ENCODE measurements around the gene LMF1. TPM values are rescaled to one million over a fixed set of nuclear protein-coding genes. Genes with fewer than 3 reads are reported as not detected.
"Not testable (repeated sequence)": the region's sequence is repeated elsewhere in the genome, so short reads cannot be mapped to it uniquely, and the experiment has no call there.

The LMF1 gene
- total RNA-seq, 2 experiments from 2014 or later, result 11.4 to 29.6 TPM

DNA sequence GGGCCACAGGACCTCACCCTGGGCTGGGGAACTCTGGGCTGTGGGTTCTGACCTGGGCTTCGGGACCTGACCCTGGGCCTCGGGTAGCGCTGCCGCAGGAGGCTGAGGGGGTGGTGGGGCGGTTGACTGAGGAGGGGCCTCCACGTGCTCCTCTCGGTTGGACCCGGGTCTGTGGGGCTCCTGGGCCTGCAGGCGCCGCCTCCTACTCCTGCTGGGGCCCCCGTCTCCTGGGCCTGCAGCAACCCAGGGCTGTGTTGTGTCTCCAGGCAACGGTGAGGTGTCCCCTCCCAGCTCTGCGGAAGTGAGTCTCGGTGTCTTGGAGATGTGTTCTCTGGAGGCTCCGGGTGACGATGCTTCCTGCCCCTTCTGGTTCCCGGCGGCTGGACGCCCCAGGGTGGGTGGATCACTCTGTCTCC, 128.7 kb downstream of the LMF1 start:
- CTCF ChIA-PET, result no interaction called here
- no peak for ATAC-seq
- no peaks in the 10 kb centered on the region for H3K27me3 Mint-ChIP-seq
- DNase-seq, result no peak
- H3K36me3 Mint-ChIP-seq, result no peaks in the 10 kb centered on the region
- H3K4me3 Mint-ChIP-seq, result no peak overlapping the region
- H3K4me1 Mint-ChIP-seq, result no peaks in the 10 kb centered on the region
- peaks cover 2% of the 10 kb centered on the region for H3K9me3 Mint-ChIP-seq (ENCODE audit: low read depth)
- no peak overlapping the region for H3K27ac Mint-ChIP-seq

DNA sequence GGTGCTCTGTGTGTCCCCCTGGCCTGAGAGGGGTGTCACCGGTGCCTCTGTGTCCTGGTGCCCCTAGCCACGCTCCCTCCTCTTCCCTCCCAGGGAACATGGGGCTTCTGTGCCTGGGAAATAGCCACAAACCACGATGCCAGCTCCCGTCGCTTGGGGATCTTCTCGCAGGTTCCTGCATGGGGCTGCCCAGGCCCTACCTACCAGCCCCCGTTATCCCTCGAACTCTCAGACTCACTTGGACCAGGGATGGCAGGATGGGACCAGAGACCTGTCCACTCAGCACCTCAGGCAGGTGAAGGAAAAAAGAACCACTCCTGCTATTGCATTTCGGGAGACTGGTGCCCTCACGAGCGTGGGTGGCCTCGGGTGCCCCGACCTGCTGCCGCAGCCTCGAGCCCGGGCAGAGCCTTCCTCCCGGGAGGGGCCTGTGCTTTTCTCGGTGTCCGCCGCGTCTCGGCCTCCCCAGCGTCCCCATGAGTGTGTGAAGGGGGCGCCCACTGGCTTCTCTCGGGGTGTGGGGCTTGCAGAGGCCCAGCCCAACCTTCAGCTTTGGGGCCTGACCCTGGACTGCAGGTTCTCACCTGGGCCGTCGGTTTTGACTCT, 129.2 kb downstream of the LMF1 start:
- Mint-ChIP-seq H3K27me3 (no peaks in the 10 kb centered on the region), H3K9me3 (ENCODE audit: low read depth) (peaks cover 2% of the 10 kb centered on the region), H3K27ac (no peak overlapping the region), H3K36me3 (no peaks in the 10 kb centered on the region), H3K4me1 (no peaks in the 10 kb centered on the region), H3K4me3 (no peak overlapping the region)
- ATAC-seq (no peak), DNase-seq (no peak)
- CTCF ChIA-PET, result no interaction called here

DNA sequence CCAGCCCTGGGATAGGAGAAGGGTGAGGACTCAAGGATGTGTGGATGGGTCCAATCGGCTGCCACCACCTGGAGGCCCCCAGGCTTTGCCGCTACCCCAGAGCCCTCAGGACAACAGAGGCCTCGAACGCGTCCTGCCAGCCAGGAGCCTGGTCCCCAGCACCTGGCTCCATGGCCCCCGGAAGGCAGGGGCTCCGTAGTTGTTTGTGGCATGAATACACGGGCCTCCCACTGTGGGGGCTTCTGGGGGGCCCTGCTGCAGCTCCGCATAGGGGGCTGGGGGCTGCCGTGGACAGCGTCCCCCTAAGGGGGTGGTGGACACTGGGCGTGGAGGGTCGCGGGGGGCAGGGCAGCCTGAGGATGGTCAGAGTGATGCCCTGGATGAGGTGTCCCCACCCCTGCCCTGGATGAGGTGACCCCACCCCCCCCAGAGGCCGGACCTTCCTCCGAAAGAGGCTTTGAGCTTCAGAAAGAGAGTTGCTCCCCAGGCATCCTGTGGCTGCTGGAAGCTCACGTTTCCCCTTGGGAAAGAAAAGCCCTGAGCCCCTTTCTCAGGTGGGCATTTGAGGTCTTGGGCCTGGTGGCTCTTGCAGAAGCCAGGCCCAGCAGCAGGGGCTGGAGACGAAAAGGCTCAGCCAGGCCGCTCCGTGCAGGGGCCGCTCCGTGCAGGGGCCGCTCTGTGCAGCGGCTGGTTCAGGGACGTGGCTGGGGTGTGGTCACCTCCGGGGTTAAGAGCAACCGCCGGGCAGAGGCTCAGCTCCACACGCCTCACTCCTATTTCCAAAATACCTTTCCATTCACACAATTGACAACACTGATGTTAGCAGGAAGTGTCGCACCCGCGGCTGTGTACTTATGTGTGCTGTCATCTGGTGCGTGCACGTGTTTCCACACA, 130.0 kb downstream of the LMF1 start:
- DNase-seq (no peak), ATAC-seq (no peak)
- H3K27me3 Mint-ChIP-seq, result no peaks in the 10 kb centered on the region
- no peak overlapping the region for H3K27ac Mint-ChIP-seq
- H3K36me3 Mint-ChIP-seq, result peaks cover 1% of the 10 kb centered on the region
- H3K9me3 Mint-ChIP-seq (ENCODE audit: low read depth), result peaks cover 3% of the 10 kb centered on the region
- H3K4me3 Mint-ChIP-seq, result no peak overlapping the region
- CTCF ChIA-PET, result no interaction called here
- no peaks in the 10 kb centered on the region for H3K4me1 Mint-ChIP-seq

GRCh38 chr16:839643-840408, 131.0 kb downstream of the LMF1 start:
- H3K27me3 Mint-ChIP-seq, result no peaks in the 10 kb centered on the region
- H3K36me3 Mint-ChIP-seq, result peaks cover 1% of the 10 kb centered on the region
- H3K27ac Mint-ChIP-seq, result no peak overlapping the region
- no peak overlapping the region for H3K4me3 Mint-ChIP-seq
- H3K9me3 Mint-ChIP-seq (ENCODE audit: low read depth), result peaks cover 3% of the 10 kb centered on the region
- H3K4me1 Mint-ChIP-seq, result no peaks in the 10 kb centered on the region
- DNase-seq, result no peak
- no peak for ATAC-seq
- CTCF ChIA-PET, result no interaction called here

- H3K9me3 Mint-ChIP-seq (ENCODE audit: low read depth), result peaks cover 3% of the 10 kb centered on the region
- no peaks in the 10 kb centered on the region for H3K27me3 Mint-ChIP-seq
- CTCF ChIA-PET, result no interaction called here
- H3K4me3 Mint-ChIP-seq, result no peak overlapping the region
- peaks cover 1% of the 10 kb centered on the region for H3K36me3 Mint-ChIP-seq
- no peaks in the 10 kb centered on the region for H3K4me1 Mint-ChIP-seq
- DNase-seq (no peak), ATAC-seq (no peak)
- no peak overlapping the region for H3K27ac Mint-ChIP-seq
Observed at GRCh38 chr16:838741-839140, 132.0 kb downstream of the LMF1 start.

- H3K4me1 Mint-ChIP-seq; CTCF ChIA-PET; H3K36me3 Mint-ChIP-seq; H3K9me3 Mint-ChIP-seq (ENCODE audit: low read depth); H3K27me3 Mint-ChIP-seq; ATAC-seq; DNase-seq; H3K4me3 Mint-ChIP-seq; H3K27ac Mint-ChIP-seq: not testable (repeated sequence)
Observed at GRCh38 chr16:836822-837221, 134.0 kb downstream of the LMF1 start.

- CTCF ChIA-PET, result no interaction called here
- no peak for ATAC-seq
Observed at GRCh38 chr16:836221-836620, 134.6 kb downstream of the LMF1 start.

GRCh38 chr16:835373-835772, 135.4 kb downstream of the LMF1 start:
- CTCF ChIA-PET, result no interaction called here
- no peak overlapping the region for H3K4me3 Mint-ChIP-seq
- no peak for ATAC-seq
- H3K27me3 Mint-ChIP-seq, result no peaks in the 10 kb centered on the region
- no peaks in the 10 kb centered on the region for H3K4me1 Mint-ChIP-seq
- H3K9me3 Mint-ChIP-seq (ENCODE audit: low read depth), result peaks cover 3% of the 10 kb centered on the region
- DNase-seq, result no peak
- H3K27ac Mint-ChIP-seq, result no peak overlapping the region
- peaks cover 1% of the 10 kb centered on the region for H3K36me3 Mint-ChIP-seq

More at GRCh38 chr16:836221-836620, 134.6 kb downstream of the LMF1 start:
- Mint-ChIP-seq H3K27me3 (no peaks in the 10 kb centered on the region), H3K4me1 (no peaks in the 10 kb centered on the region), H3K27ac (no peak overlapping the region), H3K36me3 (peaks cover 1% of the 10 kb centered on the region), H3K4me3 (no peak overlapping the region), H3K9me3 (ENCODE audit: low read depth) (peaks cover 3% of the 10 kb centered on the region)
- no peak for DNase-seq

DNA sequence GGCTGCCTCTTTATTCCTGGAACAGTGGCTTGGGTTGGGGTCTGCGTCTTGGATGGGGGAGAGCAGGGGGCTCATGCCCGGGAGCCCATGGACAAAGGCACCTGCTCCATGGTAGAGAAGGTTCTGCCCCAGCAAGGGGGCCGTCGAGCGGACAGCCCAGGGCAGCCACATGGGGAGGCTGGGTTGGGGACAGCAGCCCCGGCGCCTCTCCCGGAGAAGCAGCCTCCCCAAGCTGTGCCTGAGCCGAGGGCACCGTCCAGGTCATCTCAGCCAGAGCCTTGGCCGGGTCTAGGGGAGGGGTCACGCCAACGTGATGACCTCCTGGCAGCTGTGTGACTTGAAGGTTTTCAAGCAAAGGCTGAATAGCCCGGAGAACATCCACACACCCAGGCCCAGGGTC, 137.4 kb downstream of the LMF1 start:
- no peak overlapping the region for H3K4me3 Mint-ChIP-seq
- H3K27me3 Mint-ChIP-seq, result no peaks in the 10 kb centered on the region
- peaks cover 3% of the 10 kb centered on the region for H3K9me3 Mint-ChIP-seq (ENCODE audit: low read depth)
- DNase-seq (no peak), ATAC-seq (no peak)
- H3K4me1 Mint-ChIP-seq, result peaks cover 2% of the 10 kb centered on the region
- H3K36me3 Mint-ChIP-seq, result peaks cover 1% of the 10 kb centered on the region
- no peak overlapping the region for H3K27ac Mint-ChIP-seq
- CTCF ChIA-PET, result no interaction called here

- ATAC-seq (no peak), DNase-seq (no peak)
- CTCF ChIA-PET, result no interaction called here
- Mint-ChIP-seq H3K9me3 (ENCODE audit: low read depth) (peaks cover 3% of the 10 kb centered on the region), H3K4me3 (no peak overlapping the region), H3K27ac (no peak overlapping the region), H3K36me3 (peaks cover 1% of the 10 kb centered on the region), H3K27me3 (no peaks in the 10 kb centered on the region), H3K4me1 (peaks cover 2% of the 10 kb centered on the region)
Observed at GRCh38 chr16:832652-833336, 138.0 kb downstream of the LMF1 start.

DNA sequence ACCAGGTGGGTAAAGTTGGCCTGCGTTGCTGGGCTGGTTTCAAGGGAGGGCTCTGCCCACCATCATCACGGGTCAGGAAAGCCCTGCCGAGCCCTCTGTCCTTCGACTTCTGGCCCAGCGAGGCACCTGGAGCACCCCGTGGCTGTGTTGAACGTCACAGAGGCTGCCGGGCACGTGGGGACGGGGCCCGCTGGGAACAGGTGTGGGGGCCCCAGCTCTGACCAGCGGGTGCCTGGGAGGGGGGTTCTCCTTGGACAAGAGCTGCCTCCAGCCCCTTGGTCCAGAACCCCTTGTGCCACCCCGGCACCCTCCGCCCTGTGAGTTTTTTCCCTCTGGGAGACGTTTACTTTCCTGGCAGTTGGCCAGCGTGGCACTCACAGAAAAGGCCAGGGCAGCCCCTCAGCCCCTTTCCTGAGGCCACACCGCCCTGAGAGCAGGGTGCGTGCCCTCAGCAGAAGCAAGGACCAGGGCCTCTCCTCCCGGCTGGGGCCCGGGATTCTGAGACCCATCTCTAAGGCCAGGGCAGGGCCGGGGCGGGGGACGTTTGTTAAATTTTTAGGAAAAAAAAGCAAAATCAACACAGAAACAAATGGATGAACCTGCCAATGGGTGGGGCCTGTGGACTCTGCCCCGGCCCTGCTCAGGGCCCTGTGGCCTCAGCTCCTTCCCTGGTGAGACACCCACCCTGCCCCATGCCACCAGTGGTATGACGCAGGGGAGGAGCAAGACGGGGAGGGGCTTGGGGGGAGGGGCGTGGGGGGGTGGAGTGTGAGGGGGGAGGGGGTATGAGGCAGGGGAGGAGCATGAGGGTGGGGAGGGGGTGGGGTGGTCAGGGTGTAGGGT, 139.0 kb downstream of the LMF1 start:
- ATAC-seq (no peak), DNase-seq (no peak)
- CTCF ChIA-PET, result no interaction called here
- no peaks in the 10 kb centered on the region for H3K27me3 Mint-ChIP-seq
- H3K27ac Mint-ChIP-seq, result no peak overlapping the region
- peaks cover 1% of the 10 kb centered on the region for H3K36me3 Mint-ChIP-seq
- H3K4me1 Mint-ChIP-seq, result peaks cover 2% of the 10 kb centered on the region
- peaks cover 3% of the 10 kb centered on the region for H3K9me3 Mint-ChIP-seq (ENCODE audit: low read depth)
- H3K4me3 Mint-ChIP-seq, result no peak overlapping the region

DNA sequence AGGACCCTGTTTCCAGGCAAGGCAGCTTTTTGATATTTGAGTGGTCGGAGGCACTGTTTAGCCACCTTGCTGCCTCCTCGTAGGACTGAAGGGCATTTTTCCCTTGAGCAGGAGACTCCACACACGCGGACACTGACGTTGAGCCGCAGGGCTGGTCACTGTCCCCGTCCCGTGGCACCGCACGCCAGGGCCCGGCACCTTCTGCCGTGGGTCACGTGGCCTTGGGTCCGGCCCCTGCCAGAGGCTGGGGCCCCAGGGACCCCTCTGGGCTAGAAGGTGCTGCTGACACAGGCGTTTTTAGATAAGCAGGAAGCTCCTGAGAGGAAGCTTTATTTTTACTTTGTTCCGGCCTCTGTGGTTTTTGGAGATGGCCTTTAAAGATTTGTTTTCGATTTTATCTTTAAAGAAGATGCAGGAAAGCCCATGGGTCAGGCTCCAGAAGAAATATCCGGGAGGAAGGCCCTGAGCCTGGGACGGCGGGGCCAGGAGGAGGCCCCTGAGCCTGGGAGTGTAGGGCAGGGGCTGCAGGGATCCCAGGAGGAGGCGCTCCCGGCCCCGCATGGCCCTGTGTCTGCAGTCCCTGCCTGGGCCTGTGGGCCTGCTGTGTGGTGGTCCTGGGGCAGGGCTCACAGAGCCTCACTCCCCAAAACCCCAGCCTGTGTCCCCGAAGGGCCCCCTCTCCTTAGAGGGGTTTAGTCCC, 139.8 kb downstream of the LMF1 start:
- Mint-ChIP-seq H3K9me3 (ENCODE audit: low read depth) (no peaks in the 10 kb centered on the region), H3K36me3 (no peaks in the 10 kb centered on the region), H3K27ac (no peak overlapping the region), H3K27me3 (no peaks in the 10 kb centered on the region), H3K4me3 (no peak overlapping the region), H3K4me1 (peaks cover 2% of the 10 kb centered on the region)
- DNase-seq, result no peak
- no peak for ATAC-seq
- CTCF ChIA-PET, result no interaction called here

All from activated CD8-positive, alpha-beta memory T cell treated with anti-CD3 and anti-CD28 coated beads, Interleukin-2, amount 10 ng/mL, durations not matched to agents 7 days and 5 days (primary cell).